Measurements from ENCODE around the gene EMID1.

EMID1 gene

DNA sequence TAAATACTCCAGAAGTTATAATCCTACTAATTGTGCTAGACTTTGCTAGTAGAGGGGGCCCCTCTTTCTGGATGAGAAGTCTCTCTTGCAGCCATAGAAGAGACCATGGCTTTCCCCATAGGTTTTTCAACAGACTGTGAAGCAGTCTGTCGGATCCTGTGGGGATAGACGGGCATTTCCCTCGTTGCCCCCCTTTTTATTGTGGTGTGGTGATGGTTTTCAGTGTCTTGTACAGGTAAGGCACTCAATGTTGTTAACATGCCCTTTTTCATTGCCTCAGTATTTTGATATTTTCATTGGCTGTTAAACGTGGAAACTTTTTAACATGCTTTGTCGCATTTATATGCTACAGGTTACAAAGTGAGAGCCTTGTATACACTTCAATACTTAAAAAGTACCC is 84.4 kb downstream of the EMID1 start:
- in situ Hi-C loops (cut with MboI; ENCODE audit: low pct_unique_long_range_greater_than_20kb, low sequenced_read_pairs, unreplicated experiment), result no loop called here
- TF ChIP-seq, protein P1, sequence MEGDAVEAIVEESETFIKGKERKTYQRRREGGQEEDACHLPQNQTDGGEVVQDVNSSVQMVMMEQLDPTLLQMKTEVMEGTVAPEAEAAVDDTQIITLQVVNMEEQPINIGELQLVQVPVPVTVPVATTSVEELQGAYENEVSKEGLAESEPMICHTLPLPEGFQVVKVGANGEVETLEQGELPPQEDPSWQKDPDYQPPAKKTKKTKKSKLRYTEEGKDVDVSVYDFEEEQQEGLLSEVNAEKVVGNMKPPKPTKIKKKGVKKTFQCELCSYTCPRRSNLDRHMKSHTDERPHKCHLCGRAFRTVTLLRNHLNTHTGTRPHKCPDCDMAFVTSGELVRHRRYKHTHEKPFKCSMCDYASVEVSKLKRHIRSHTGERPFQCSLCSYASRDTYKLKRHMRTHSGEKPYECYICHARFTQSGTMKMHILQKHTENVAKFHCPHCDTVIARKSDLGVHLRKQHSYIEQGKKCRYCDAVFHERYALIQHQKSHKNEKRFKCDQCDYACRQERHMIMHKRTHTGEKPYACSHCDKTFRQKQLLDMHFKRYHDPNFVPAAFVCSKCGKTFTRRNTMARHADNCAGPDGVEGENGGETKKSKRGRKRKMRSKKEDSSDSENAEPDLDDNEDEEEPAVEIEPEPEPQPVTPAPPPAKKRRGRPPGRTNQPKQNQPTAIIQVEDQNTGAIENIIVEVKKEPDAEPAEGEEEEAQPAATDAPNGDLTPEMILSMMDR (IDR thresholded peaks at IDR 0.05; ENCODE audit: extremely low read depth, insufficient read depth, missing control alignments), result no peak
- DNase-seq (ENCODE audit: low spot score), result no peak

- no peak for DNase-seq (ENCODE audit: low spot score)
- in situ Hi-C loops (cut with MboI; ENCODE audit: low pct_unique_long_range_greater_than_20kb, low sequenced_read_pairs, unreplicated experiment), result no loop called here
- TF ChIP-seq, protein P1 (IDR thresholded peaks at IDR 0.05; ENCODE audit: extremely low read depth, insufficient read depth, missing control alignments), result no peak
Observed at GRCh38 chr22:29291215-29291614, 85.5 kb downstream of the EMID1 start.

- TF ChIP-seq, protein P1 (IDR thresholded peaks at IDR 0.05; ENCODE audit: extremely low read depth, insufficient read depth, missing control alignments), result no peak
- in situ Hi-C loops (cut with MboI; ENCODE audit: low pct_unique_long_range_greater_than_20kb, low sequenced_read_pairs, unreplicated experiment), result no loop called here
- no peak for DNase-seq (ENCODE audit: low spot score)
Observed at GRCh38 chr22:29292379-29292778, 86.7 kb downstream of the EMID1 start.

- no peak for DNase-seq (ENCODE audit: low spot score)
- in situ Hi-C loops (cut with MboI; ENCODE audit: low pct_unique_long_range_greater_than_20kb, low sequenced_read_pairs, unreplicated experiment), result no loop called here
- TF ChIP-seq, protein P1 (IDR thresholded peaks at IDR 0.05; ENCODE audit: extremely low read depth, insufficient read depth, missing control alignments), result no peak
Observed at GRCh38 chr22:29298641-29299040, 92.9 kb downstream of the EMID1 start.

GRCh38 chr22:29299136-29299900 is 93.6 kb downstream of the EMID1 start:
- DNase-seq (ENCODE audit: low spot score), result no peak
- in situ Hi-C loops (cut with MboI; ENCODE audit: low pct_unique_long_range_greater_than_20kb, low sequenced_read_pairs, unreplicated experiment), result no loop called here
- TF ChIP-seq, protein P1 (IDR thresholded peaks at IDR 0.05; ENCODE audit: extremely low read depth, insufficient read depth, missing control alignments), result no peak

- in situ Hi-C loops (cut with MboI; ENCODE audit: low pct_unique_long_range_greater_than_20kb, low sequenced_read_pairs, unreplicated experiment), result no loop called here
- DNase-seq (ENCODE audit: low spot score), result no peak
- TF ChIP-seq, protein P1 (IDR thresholded peaks at IDR 0.05; ENCODE audit: extremely low read depth, insufficient read depth, missing control alignments), result no peak
Observed at GRCh38 chr22:29300467-29300806, 94.7 kb downstream of the EMID1 start.
